Calu3 (cell line): ENCODE results near the gene PSMB2. TPM values are rescaled to one million over a fixed set of nuclear protein-coding genes. Genes with fewer than 3 reads are reported as not detected.

Experiments used
- BruUV-seq: library from RNA; stranded (reverse); fragments of 400-500 nt; replicated peaks from 2 replicates; lab custom pipeline; 2021; lab: Mats Ljungman, UMichigan
- CTCF ChIA-PET: fragments of 300-600 bp; sonication (Branson Sonifier 250); formaldehyde crosslinking; loops from one replicate; lab custom pipeline; 2022; ENCODE audit warnings: antibody characterized with exemption; lab: Charles Lee
- DNase-seq: peaks from one replicate; pipeline ENCODE4 v3.0.0; 2022
- H3K27ac Mint-ChIP-seq: one replicate; pipeline ENCODE4 v1.8.0; 2022; ENCODE audit warnings: mixed read lengths; ENCODE audit not compliant: unreplicated experiment
- H3K27me3 Mint-ChIP-seq: one replicate; pipeline ENCODE4 v1.8.0; 2022; ENCODE audit warnings: mixed read lengths; ENCODE audit not compliant: unreplicated experiment
- H3K36me3 Mint-ChIP-seq: one replicate; pipeline ENCODE4 v1.8.0; 2022; ENCODE audit warnings: mild to moderate bottlenecking, moderate library complexity, mixed read lengths; ENCODE audit not compliant: insufficient read depth, unreplicated experiment
- H3K4me1 Mint-ChIP-seq: one replicate; pipeline ENCODE4 v1.8.0; 2022; ENCODE audit warnings: mild to moderate bottlenecking, low read depth, mixed read lengths; ENCODE audit not compliant: unreplicated experiment
- H3K4me3 Mint-ChIP-seq: one replicate; pipeline ENCODE4 v1.8.0; 2022; ENCODE audit warnings: mild to moderate bottlenecking, low read depth, moderate library complexity, mixed read lengths; ENCODE audit not compliant: unreplicated experiment
- H3K9me3 Mint-ChIP-seq: one replicate; pipeline ENCODE4 v1.8.0; 2022; ENCODE audit warnings: low read depth, mixed read lengths; ENCODE audit not compliant: unreplicated experiment
- intact Hi-C: fragments of 100-400 bp; cut with micrococcal nuclease; formaldehyde crosslinking; loops from one replicate; pipeline ENCODE4 v1.10.0; 2022; ENCODE audit not compliant: unreplicated experiment
- total RNA-seq: library from RNA; stranded (reverse); gene quantifications from 2 replicates; pipeline ENCODE4 v1.2.3, GENCODE V29; 2022
- TF ChIP-seq, protein P1 (sequence below): fragments of 200-600 bp; IDR thresholded peaks from one replicate; pipeline ENCODE4 v1.8.0; 2022; ENCODE audit warnings: antibody characterized with exemption; ENCODE audit not compliant: unreplicated experiment

The PSMB2 gene
- total RNA-seq, 1 experiment from 2014 or later, result 109 TPM

DNA sequence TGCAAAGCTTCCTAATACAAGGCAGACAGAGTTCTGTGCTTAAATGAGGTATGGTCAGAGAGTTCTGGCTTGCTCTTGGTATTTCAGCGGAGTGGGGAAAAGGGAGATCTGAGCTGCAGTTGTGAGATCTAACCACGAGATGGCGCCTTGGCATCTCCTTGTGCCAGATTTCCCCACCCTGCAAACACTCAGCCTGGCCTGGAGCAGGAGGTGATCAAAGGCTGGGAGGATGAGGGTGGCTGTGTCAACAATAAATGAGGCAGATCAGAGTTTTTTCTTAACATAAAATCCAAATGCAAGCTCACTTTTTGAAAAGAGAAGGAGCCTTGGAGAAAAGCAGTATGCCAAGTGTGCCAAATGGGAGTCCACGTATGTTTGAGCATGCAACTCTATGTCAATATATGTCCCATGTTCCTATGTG lies 72.3 kb downstream of the PSMB2 start:
- intact Hi-C loops, result loop anchor here (1.0 kb wide), 2 partner anchors 158 to 205 kb away; no protein-coding TSS in a partner anchor
- Mint-ChIP-seq H3K27ac (no peak overlapping the region), H3K4me1 (peaks cover 17% of the 10 kb centered on the region), H3K4me3 (no peak overlapping the region), H3K27me3 (peaks cover 33% of the 10 kb centered on the region), H3K36me3 (peaks cover 25% of the 10 kb centered on the region), H3K9me3 (no peaks in the 10 kb centered on the region)
- TF ChIP-seq, protein P1, sequence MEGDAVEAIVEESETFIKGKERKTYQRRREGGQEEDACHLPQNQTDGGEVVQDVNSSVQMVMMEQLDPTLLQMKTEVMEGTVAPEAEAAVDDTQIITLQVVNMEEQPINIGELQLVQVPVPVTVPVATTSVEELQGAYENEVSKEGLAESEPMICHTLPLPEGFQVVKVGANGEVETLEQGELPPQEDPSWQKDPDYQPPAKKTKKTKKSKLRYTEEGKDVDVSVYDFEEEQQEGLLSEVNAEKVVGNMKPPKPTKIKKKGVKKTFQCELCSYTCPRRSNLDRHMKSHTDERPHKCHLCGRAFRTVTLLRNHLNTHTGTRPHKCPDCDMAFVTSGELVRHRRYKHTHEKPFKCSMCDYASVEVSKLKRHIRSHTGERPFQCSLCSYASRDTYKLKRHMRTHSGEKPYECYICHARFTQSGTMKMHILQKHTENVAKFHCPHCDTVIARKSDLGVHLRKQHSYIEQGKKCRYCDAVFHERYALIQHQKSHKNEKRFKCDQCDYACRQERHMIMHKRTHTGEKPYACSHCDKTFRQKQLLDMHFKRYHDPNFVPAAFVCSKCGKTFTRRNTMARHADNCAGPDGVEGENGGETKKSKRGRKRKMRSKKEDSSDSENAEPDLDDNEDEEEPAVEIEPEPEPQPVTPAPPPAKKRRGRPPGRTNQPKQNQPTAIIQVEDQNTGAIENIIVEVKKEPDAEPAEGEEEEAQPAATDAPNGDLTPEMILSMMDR, result peak; percentile 54
- DNase-seq, result peak; percentile 68
- BruUV-seq, result no TSS peak
- CTCF ChIA-PET, result interaction anchor here (1.0 to 2.7 kb wide), 4 partner anchors 118 to 158 kb away, joined by 3 to 32 read pairs (median 6); no protein-coding TSS in a partner anchor

DNA sequence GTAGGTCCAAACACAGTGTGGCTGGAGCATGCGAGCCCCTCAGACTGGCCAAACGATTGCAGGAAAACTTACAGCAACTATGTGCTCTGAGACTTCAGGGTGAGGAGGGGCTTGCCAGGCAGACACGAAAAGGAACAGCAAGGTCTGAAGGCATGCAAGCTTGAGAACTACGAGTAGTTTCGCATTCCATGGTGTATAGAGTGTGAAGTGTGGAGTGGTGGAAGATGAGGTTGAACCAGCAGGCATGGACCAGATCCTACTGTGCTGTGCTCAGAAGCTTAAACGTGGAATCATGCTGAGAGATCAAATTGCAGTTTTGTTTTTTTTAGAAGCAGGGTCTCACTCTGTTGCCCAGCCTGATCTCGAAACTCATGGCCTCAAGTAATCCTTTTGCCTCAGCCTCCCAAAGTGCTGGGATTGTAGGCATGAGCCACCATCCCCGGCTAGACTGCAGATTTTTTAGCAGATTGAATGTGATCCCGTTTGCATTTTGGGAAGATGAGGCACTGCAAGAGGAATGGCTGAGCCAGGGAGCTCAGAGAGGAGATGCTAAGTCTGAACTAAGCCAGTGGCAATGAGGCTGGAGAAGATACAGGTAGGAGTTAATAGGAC lies 73.3 kb downstream of the PSMB2 start:
- Mint-ChIP-seq H3K9me3 (no peaks in the 10 kb centered on the region), H3K27me3 (peaks cover 33% of the 10 kb centered on the region), H3K27ac (no peak overlapping the region), H3K36me3 (peaks cover 17% of the 10 kb centered on the region), H3K4me1 (peaks cover 17% of the 10 kb centered on the region), H3K4me3 (no peak overlapping the region)
- TF ChIP-seq, protein P1, result no peak
- no TSS peak for BruUV-seq
- intact Hi-C loops, result no loop called here
- DNase-seq, result no peak
- CTCF ChIA-PET, result interaction anchor here (1.6 to 2.7 kb wide), 2 partner anchors 11 to 147 kb away, joined by 3 to 32 read pairs; partner anchors contain the start of gene KIAA0319L

- BruUV-seq, result no TSS peak
- intact Hi-C loops, result no loop called here
Observed at GRCh38 chr1:35565742-35566133, 75.6 kb downstream of the PSMB2 start.

DNA sequence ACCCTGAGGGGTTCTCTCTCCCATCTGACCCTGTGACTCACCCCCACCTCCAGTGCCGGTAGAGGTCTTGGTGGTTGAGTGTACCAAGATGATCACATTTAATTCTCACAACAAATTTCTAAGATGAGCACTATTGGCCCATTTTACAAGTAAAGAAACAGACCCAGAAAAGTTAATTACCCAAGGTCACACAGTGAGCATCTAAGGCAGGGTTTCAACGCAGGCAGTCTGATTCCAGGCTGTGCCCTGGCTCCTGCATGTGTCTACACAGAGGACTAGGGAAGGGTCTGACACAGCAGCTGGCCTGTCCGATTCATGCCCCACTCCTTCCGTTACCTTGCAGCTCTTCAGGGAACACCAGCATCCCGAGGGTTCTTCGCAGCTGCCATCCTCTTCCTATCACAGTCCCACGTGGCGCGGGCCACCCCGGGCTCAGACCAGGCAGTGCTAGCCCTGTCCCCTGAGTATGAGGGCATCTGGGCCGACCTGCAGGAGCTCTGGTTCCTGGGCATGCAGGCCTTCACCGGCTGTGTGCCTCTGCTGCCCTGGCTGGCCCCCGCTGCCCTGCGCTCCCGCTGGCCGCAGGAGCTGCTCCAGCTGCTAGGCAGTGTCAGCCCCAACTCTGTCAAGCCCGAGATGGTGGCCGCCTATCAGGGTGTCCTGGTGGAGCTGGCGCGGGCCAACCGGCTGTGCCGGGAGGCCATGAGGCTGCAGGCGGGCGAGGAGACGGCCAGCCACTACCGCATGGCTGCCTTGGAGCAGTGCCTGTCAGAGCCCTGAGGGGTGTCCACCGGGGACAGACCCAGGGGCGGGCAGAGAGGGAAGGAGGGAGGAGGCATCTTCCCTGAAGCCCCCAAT lies 76.2 kb downstream of the PSMB2 start:
- CTCF ChIA-PET, result interaction anchor here (0.6 to 2.1 kb wide), 8 partner anchors 9 to 190 kb away, joined by 3 to 63 read pairs (median 6); no protein-coding TSS in a partner anchor
- Mint-ChIP-seq H3K27ac (no peak overlapping the region), H3K27me3 (peaks cover 4% of the 10 kb centered on the region), H3K4me3 (no peak overlapping the region), H3K4me1 (peaks cover 10% of the 10 kb centered on the region), H3K9me3 (no peaks in the 10 kb centered on the region), H3K36me3 (peaks cover 24% of the 10 kb centered on the region)
- intact Hi-C loops, result loop anchor here (1.0 kb wide), 1 partner anchor 114 kb away; no protein-coding TSS in a partner anchor
- no peak for DNase-seq
- no TSS peak for BruUV-seq
- TF ChIP-seq, protein P1, result no peak

More at GRCh38 chr1:35565742-35566133, 75.6 kb downstream of the PSMB2 start:
- H3K4me1 Mint-ChIP-seq, result peaks cover 16% of the 10 kb centered on the region
- TF ChIP-seq, protein P1, result no peak
- CTCF ChIA-PET, result interaction anchor here (0.6 to 2.1 kb wide), 3 partner anchors 115 to 215 kb away, joined by 4 to 63 read pairs (median 9); no protein-coding TSS in a partner anchor
- H3K9me3 Mint-ChIP-seq, result no peaks in the 10 kb centered on the region
- DNase-seq, result no peak
- H3K4me3 Mint-ChIP-seq, result no peak overlapping the region
- H3K36me3 Mint-ChIP-seq, result peaks cover 24% of the 10 kb centered on the region
- no peak overlapping the region for H3K27ac Mint-ChIP-seq
- peaks cover 10% of the 10 kb centered on the region for H3K27me3 Mint-ChIP-seq
